HG03469 (cell line): ENCODE results near the gene COL24A1.

Experiments
- ATAC-seq: cut with Tn5 transposase; IDR thresholded peaks from one replicate; pipeline ENCODE4 v1.9.1; 2021; ENCODE audit warnings: mild to moderate bottlenecking, moderate library complexity, moderate number of reproducible peaks; ENCODE audit not compliant: unreplicated experiment

The COL24A1 gene

GRCh38 chr1:85707267-85707989, 449.1 kb downstream of the COL24A1 start:
- ATAC-seq: peak; percentile 10

GRCh38 chr1:85705940-85706339, 450.6 kb downstream of the COL24A1 start:
- ATAC-seq: no peak

DNA sequence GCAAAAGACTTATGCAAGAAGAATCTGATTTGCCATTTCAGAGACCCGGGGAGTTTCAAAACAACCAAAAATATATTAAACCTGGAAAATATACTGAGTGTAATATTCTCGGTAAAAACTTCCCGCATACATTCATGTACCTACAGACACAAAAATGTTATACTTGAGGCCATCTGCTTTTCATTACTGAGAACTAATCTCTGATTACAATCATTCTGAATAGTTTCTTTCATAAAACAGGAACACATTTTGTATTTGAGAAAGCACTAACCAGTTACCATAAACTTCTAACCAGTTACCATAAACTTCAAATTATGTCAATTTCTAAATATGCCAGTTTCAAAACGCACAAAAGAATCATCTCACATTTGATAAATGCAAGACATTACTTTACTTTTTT, 456.1 kb downstream of the COL24A1 start:
- ATAC-seq: no peak

GRCh38 chr1:85697895-85698294, 458.7 kb downstream of the COL24A1 start:
- ATAC-seq: no peak

GRCh38 chr1:85692730-85693314, 463.8 kb downstream of the COL24A1 start:
- ATAC-seq: no peak

GRCh38 chr1:85689775-85690404, 466.7 kb downstream of the COL24A1 start:
- no peak for ATAC-seq

- ATAC-seq: no peak
Observed at GRCh38 chr1:85683292-85684025, 473.1 kb downstream of the COL24A1 start.

- no peak for ATAC-seq
Observed at GRCh38 chr1:85681087-85681486, 475.5 kb downstream of the COL24A1 start.
